B cell (primary cell): ENCODE measurements around the gene SNTG2. TPM values are rescaled to one million over a fixed set of nuclear protein-coding genes. Genes with fewer than 3 reads are reported as not detected.

Experiments used
- ATAC-seq: fragments of 200-7000 bp; cut with Tn5 transposase; one replicate; pipeline ENCODE4 v1.10.0; 2021; ENCODE audit warnings: low read depth, mild to moderate bottlenecking, moderate number of reproducible peaks, moderate library complexity
- CTCF ChIA-PET: fragments of 350-600 bp; sonication (Branson Sonifier 250); formaldehyde crosslinking; loops from one replicate; lab custom pipeline; 2021; ENCODE audit warnings: antibody characterized with exemption, inconsistent platforms; lab: Charles Lee
- POLR2A ChIA-PET: fragments of 350-600 bp; sonication (Branson Sonifier 250); formaldehyde crosslinking; loops from one replicate; lab custom pipeline; 2021; ENCODE audit warnings: antibody characterized with exemption; lab: Charles Lee
- DNase-seq: peaks from one replicate; pipeline ENCODE4 v3.0.0; 2013
- H2AFZ ChIP-seq: 2 replicates; pipeline ENCODE4 v1.6.1; 2012; ENCODE audit warnings: mild to moderate bottlenecking, low read depth, low read length; ENCODE audit not compliant: insufficient read depth, poor library complexity, severe bottlenecking
- H3K27ac ChIP-seq, 2 donors: 1 replicate in 1 of 2; 2 replicates in 1 of 2; pipeline ENCODE4 v1.5.1; 2012 to 2013; ENCODE audit warnings: low read length in 2 of 2, mild to moderate bottlenecking in 2 of 2, moderate library complexity in 1 of 2
- H3K27me3 ChIP-seq, 4 experiments: fragments of 200-600 bp in 1 of 4; sonication (generic) in 1 of 4; replicated peaks in 1 of 4; 1 replicate in 2 of 4; 2 replicates in 2 of 4; pipeline versions ENCODE4 v1.6.1 to v1.7.0; 2013 to 2016; ENCODE audit warnings: low read length in 3 of 4, mild to moderate bottlenecking in 2 of 4, mixed read lengths in 1 of 4, moderate library complexity in 1 of 4; ENCODE audit not compliant: insufficient read depth in 4 of 4, control insufficient read depth in 3 of 4; ENCODE audit errors: control extremely low read depth in 1 of 4
- H3K36me3 ChIP-seq, 2 experiments: replicated peaks in 1 of 2; 1 replicate in 1 of 2; 2 replicates in 1 of 2; pipeline versions ENCODE4 v1.6.1 to v1.7.1; 2013; ENCODE audit warnings: low read length in 1 of 2; ENCODE audit not compliant: insufficient read depth in 2 of 2, control insufficient read depth in 1 of 2; ENCODE audit errors: control extremely low read depth in 1 of 2, extremely low read depth in 1 of 2
- H3K4me1 ChIP-seq, 2 donors: fragments of 200-600 bp in 1 of 2; sonication (generic) in 1 of 2; 1 replicate in 1 of 2; 2 replicates in 1 of 2; pipeline versions ENCODE4 v1.5.1 to v1.6.1; 2013 to 2017; ENCODE audit warnings: low read length in 2 of 2; ENCODE audit not compliant: control insufficient read depth in 2 of 2, insufficient read depth in 2 of 2
- H3K4me2 ChIP-seq: replicated peaks from 2 replicates; pipeline ENCODE3; 2012; ENCODE audit warnings: mild to moderate bottlenecking, low read depth, low read length; ENCODE audit not compliant: poor library complexity, severe bottlenecking
- H3K4me3 ChIP-seq, 5 experiments: fragments of 200-600 bp in 1 of 5; sonication (generic) in 1 of 5; 1 replicate in 3 of 5; 2 replicates in 2 of 5; pipeline versions ENCODE4 v1.5.1 to v1.7.0; 2011 to 2016; ENCODE audit warnings: low read length in 4 of 5, mild to moderate bottlenecking in 4 of 5, low read depth in 2 of 5, control low read depth in 1 of 5, moderate library complexity in 1 of 5; ENCODE audit not compliant: insufficient read depth in 1 of 5; ENCODE audit errors: control extremely low read depth in 1 of 5, extremely low read depth in 1 of 5
- H3K79me2 ChIP-seq: fragments of 200-600 bp; sonication (generic); one replicate; pipeline ENCODE4 v1.6.0; 2016; ENCODE audit warnings: low read length; ENCODE audit not compliant: control insufficient read depth, insufficient read depth
- H3K9ac ChIP-seq: fragments of 200-600 bp; sonication (generic); 2 replicates; pipeline ENCODE4 v1.6.1; 2017; ENCODE audit warnings: mild to moderate bottlenecking, low read length, moderate library complexity
- H3K9me3 ChIP-seq, 3 donors: one replicate each; pipeline versions ENCODE4 v1.6.1 to v1.7.1; 2013; ENCODE audit warnings: low read length in 2 of 3; ENCODE audit not compliant: control insufficient read depth in 2 of 3, insufficient read depth in 1 of 3; ENCODE audit errors: control extremely low read depth in 1 of 3
- H4K20me1 ChIP-seq: 2 replicates; pipeline ENCODE4 v1.6.0; 2012; ENCODE audit warnings: mild to moderate bottlenecking, low read length; ENCODE audit not compliant: insufficient read depth, control insufficient read depth, poor library complexity, severe bottlenecking
- H3K27ac Mint-ChIP-seq: one replicate; pipeline ENCODE4 v1.8.0; 2021; ENCODE audit warnings: mixed read lengths
- H3K27me3 Mint-ChIP-seq: one replicate; pipeline ENCODE4 v1.8.0; 2021; ENCODE audit warnings: mixed read lengths
- H3K4me1 Mint-ChIP-seq: one replicate; pipeline ENCODE4 v1.8.0; 2021; ENCODE audit warnings: mixed read lengths
- H3K4me3 Mint-ChIP-seq: one replicate; pipeline ENCODE4 v1.8.0; 2021; ENCODE audit warnings: mixed read lengths
- H3K9me3 Mint-ChIP-seq: one replicate; pipeline ENCODE4 v1.8.0; 2022; ENCODE audit warnings: mixed read lengths; ENCODE audit not compliant: insufficient read depth
- EZH2 ChIP-seq: IDR thresholded peaks from 2 replicates; pipeline ENCODE4 v1.6.1; 2012; ENCODE audit warnings: borderline replicate concordance, low read depth, mild to moderate bottlenecking, moderate library complexity, low read length; ENCODE audit not compliant: insufficient read depth, poor library complexity, severe bottlenecking
- WGBS: methylation state at CpG from one replicate; pipeline ENCODE4 v1.1.5; 2013; ENCODE audit warnings: missing lambda C conversion rate; ENCODE audit not compliant: insufficient coverage; 5-methylcytosine and 5-hydroxymethylcytosine counted together
- intact Hi-C: fragments of 100-400 bp; cut with micrococcal nuclease; formaldehyde crosslinking; loops from one replicate; pipeline ENCODE4 v1.10.0; 2022
- polyA plus RNA-seq: library from polyadenylated mRNA; depleted of rRNA; stranded (reverse); fragments of >200 nt; gene quantifications from 2 replicates; pipeline ENCODE4 v1.2.3, GENCODE V29; 2012
- total RNA-seq, 2 donors: library from RNA; stranded (reverse); fragments of 120-200 nt in 1 of 2; gene quantifications; 1 replicate in 1 of 2; 2 replicates in 1 of 2; pipeline versions ENCODE4 v1.2.3 to v1.2.4, GENCODE V29; 2013 to 2022
- TF ChIP-seq, protein P1 (sequence below): fragments of 200-600 bp; IDR thresholded peaks from one replicate; pipeline ENCODE4 v1.8.0; 2022; ENCODE audit warnings: antibody characterized with exemption, mild to moderate bottlenecking

Gene SNTG2
- total and polyA plus RNA-seq, 2 donors (not counting 1 experiment from before 2014, with no cell fraction given): 2.1 to 2.4 TPM

DNA sequence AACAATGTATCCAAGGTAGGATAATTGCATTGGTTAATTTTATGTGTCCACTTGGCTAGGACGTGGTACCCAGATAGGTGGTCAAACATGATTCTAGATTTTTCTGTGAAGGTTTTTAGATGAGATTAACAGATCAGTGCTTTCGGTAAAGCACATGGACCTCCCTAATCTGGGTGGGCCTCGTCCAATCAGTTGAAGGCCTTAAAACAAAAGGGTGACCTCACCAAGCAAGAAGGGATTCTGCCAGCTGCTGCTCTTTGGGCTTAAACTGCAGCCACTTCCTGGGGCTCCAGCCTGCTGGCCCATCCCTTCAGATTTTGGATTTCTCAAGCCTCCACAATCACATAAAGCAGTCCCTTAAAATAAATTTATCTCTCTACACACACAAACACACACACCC, 236.5 kb downstream of the SNTG2 start:
- Histone ChIP-seq H3K36me3 (no peaks in the 10 kb centered on the region), H3K9ac (no peak overlapping the region), H3K27me3 (no peaks in the 10 kb centered on the region), H3K27ac (no peak overlapping the region), H2AFZ (no peak overlapping the region), H3K79me2 (no peaks in the 10 kb centered on the region), H3K9me3 (peaks cover 3 to 12% (median 5%) of the 10 kb centered on the region in 3 donors), H3K4me1 (no peaks in the 10 kb centered on the region), H4K20me1 (no peaks in the 10 kb centered on the region), H3K4me2 (no peak overlapping the region), H3K4me3 (no peak overlapping the region)
- Mint-ChIP-seq H3K27me3 (no peaks in the 10 kb centered on the region), H3K27ac (no peak overlapping the region), H3K9me3 (peaks cover 7% of the 10 kb centered on the region), H3K4me3 (no peak overlapping the region), H3K4me1 (no peaks in the 10 kb centered on the region)
- no peak for ATAC-seq
- DNase-seq: no peak
- intact Hi-C loops: no loop called here
- POLR2A ChIA-PET: no interaction called here
- 90% methylated on average over 2 of the region's 3 CpGs for WGBS
- CTCF ChIA-PET: no interaction called here
- no peak for TF ChIP-seq EZH2
- TF ChIP-seq, protein P1, sequence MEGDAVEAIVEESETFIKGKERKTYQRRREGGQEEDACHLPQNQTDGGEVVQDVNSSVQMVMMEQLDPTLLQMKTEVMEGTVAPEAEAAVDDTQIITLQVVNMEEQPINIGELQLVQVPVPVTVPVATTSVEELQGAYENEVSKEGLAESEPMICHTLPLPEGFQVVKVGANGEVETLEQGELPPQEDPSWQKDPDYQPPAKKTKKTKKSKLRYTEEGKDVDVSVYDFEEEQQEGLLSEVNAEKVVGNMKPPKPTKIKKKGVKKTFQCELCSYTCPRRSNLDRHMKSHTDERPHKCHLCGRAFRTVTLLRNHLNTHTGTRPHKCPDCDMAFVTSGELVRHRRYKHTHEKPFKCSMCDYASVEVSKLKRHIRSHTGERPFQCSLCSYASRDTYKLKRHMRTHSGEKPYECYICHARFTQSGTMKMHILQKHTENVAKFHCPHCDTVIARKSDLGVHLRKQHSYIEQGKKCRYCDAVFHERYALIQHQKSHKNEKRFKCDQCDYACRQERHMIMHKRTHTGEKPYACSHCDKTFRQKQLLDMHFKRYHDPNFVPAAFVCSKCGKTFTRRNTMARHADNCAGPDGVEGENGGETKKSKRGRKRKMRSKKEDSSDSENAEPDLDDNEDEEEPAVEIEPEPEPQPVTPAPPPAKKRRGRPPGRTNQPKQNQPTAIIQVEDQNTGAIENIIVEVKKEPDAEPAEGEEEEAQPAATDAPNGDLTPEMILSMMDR: no peak

DNA sequence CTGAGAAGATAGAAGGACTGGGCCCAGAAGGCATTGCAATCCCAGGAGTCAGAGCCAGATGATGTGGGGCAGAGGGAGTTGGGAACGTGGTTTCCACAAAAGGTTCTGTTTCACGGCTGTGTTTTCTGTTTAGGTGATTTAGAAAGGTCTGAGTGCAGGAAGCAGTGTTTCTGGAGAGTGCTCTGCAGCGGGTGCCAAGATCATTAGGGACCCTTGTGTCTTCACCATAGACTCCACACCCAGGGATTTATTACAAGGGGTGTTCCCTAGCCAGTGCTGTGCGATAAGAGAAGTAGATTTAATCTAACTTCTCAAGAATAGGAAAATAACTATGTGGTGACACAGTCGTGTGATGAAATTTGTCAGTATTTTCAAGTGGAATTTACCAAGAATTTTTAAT, 241.5 kb downstream of the SNTG2 start:
- no peaks in the 10 kb centered on the region for H3K36me3 ChIP-seq
- H3K27ac ChIP-seq: no peak overlapping the region
- DNase-seq (no peak), ATAC-seq (no peak)
- peaks cover 3 to 14% (median 12%) of the 10 kb centered on the region in 3 donors for H3K9me3 ChIP-seq
- Mint-ChIP-seq H3K27me3 (no peaks in the 10 kb centered on the region), H3K9me3 (peaks cover 2% of the 10 kb centered on the region), H3K4me1 (no peaks in the 10 kb centered on the region), H3K27ac (no peak overlapping the region), H3K4me3 (no peak overlapping the region)
- H3K27me3 ChIP-seq: no peaks in the 10 kb centered on the region
- H3K79me2 ChIP-seq: no peaks in the 10 kb centered on the region
- no peaks in the 10 kb centered on the region for H4K20me1 ChIP-seq
- no peak overlapping the region for H3K9ac ChIP-seq
- H2AFZ ChIP-seq: no peak overlapping the region
- no peaks in the 10 kb centered on the region for H3K4me1 ChIP-seq
- H3K4me2 ChIP-seq: no peak overlapping the region
- TF ChIP-seq, protein P1: no peak
- no peak for TF ChIP-seq EZH2
- POLR2A ChIA-PET: no interaction called here
- intact Hi-C loops: no loop called here
- CTCF ChIA-PET: no interaction called here
- H3K4me3 ChIP-seq: no peak overlapping the region
- 83% methylated on average over 2 of the region's 5 CpGs for WGBS
